Calu3 (cell line): ENCODE measurements around the gene OTOGL. TPM values are rescaled to one million over a fixed set of nuclear protein-coding genes. Genes with fewer than 3 reads are reported as not detected.

Experiments used
- BruUV-seq: library from RNA; stranded (reverse); fragments of 400-500 nt; replicated peaks from 2 replicates; lab custom pipeline; 2021; lab: Mats Ljungman, UMichigan
- CTCF ChIA-PET: fragments of 300-600 bp; sonication (Branson Sonifier 250); formaldehyde crosslinking; loops from one replicate; lab custom pipeline; 2022; ENCODE audit warnings: antibody characterized with exemption; lab: Charles Lee
- DNase-seq: peaks from one replicate; pipeline ENCODE4 v3.0.0; 2022
- H3K27ac Mint-ChIP-seq: one replicate; pipeline ENCODE4 v1.8.0; 2022; ENCODE audit warnings: mixed read lengths; ENCODE audit not compliant: unreplicated experiment
- H3K27me3 Mint-ChIP-seq: one replicate; pipeline ENCODE4 v1.8.0; 2022; ENCODE audit warnings: mixed read lengths; ENCODE audit not compliant: unreplicated experiment
- H3K36me3 Mint-ChIP-seq: one replicate; pipeline ENCODE4 v1.8.0; 2022; ENCODE audit warnings: mild to moderate bottlenecking, moderate library complexity, mixed read lengths; ENCODE audit not compliant: insufficient read depth, unreplicated experiment
- H3K4me1 Mint-ChIP-seq: one replicate; pipeline ENCODE4 v1.8.0; 2022; ENCODE audit warnings: mild to moderate bottlenecking, low read depth, mixed read lengths; ENCODE audit not compliant: unreplicated experiment
- H3K4me3 Mint-ChIP-seq: one replicate; pipeline ENCODE4 v1.8.0; 2022; ENCODE audit warnings: mild to moderate bottlenecking, low read depth, moderate library complexity, mixed read lengths; ENCODE audit not compliant: unreplicated experiment
- H3K9me3 Mint-ChIP-seq: one replicate; pipeline ENCODE4 v1.8.0; 2022; ENCODE audit warnings: low read depth, mixed read lengths; ENCODE audit not compliant: unreplicated experiment
- intact Hi-C: fragments of 100-400 bp; cut with micrococcal nuclease; formaldehyde crosslinking; loops from one replicate; pipeline ENCODE4 v1.10.0; 2022; ENCODE audit not compliant: unreplicated experiment
- total RNA-seq: library from RNA; stranded (reverse); gene quantifications from 2 replicates; pipeline ENCODE4 v1.2.3, GENCODE V29; 2022
- TF ChIP-seq, protein P1 (sequence below): fragments of 200-600 bp; IDR thresholded peaks from one replicate; pipeline ENCODE4 v1.8.0; 2022; ENCODE audit warnings: antibody characterized with exemption; ENCODE audit not compliant: unreplicated experiment

OTOGL gene
- total RNA-seq, 1 experiment from 2014 or later: 0.09 TPM

DNA sequence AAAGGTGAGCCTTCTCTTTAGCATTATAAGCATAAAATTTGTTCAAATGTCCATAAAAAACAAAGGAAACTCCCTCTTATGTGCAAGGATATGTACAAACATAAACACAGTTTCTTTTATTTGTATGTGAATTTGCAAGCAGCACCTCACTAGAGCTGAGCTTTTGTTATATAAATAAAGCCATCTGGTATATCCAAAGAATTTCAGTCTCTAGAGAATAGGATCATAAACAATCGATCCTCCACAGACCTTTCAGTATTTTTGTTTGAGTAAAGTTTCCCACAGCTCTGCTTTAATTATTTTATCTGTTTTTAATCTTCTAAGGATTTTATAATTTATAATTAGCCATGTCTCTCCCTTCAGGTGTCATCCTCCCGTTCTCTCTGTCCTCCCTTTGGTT, 89.2 kb downstream of the OTOGL start:
- CTCF ChIA-PET: no interaction called here
- Mint-ChIP-seq H3K27me3 (no peaks in the 10 kb centered on the region), H3K9me3 (no peaks in the 10 kb centered on the region), H3K4me1 (no peaks in the 10 kb centered on the region), H3K36me3 (no peaks in the 10 kb centered on the region), H3K27ac (no peak overlapping the region), H3K4me3 (no peak overlapping the region)
- intact Hi-C loops: loop anchor here (5.0 kb wide), 1 partner anchor 631 kb away; no protein-coding TSS in a partner anchor
- no peak for DNase-seq
- no TSS peak for BruUV-seq
- TF ChIP-seq, protein P1, sequence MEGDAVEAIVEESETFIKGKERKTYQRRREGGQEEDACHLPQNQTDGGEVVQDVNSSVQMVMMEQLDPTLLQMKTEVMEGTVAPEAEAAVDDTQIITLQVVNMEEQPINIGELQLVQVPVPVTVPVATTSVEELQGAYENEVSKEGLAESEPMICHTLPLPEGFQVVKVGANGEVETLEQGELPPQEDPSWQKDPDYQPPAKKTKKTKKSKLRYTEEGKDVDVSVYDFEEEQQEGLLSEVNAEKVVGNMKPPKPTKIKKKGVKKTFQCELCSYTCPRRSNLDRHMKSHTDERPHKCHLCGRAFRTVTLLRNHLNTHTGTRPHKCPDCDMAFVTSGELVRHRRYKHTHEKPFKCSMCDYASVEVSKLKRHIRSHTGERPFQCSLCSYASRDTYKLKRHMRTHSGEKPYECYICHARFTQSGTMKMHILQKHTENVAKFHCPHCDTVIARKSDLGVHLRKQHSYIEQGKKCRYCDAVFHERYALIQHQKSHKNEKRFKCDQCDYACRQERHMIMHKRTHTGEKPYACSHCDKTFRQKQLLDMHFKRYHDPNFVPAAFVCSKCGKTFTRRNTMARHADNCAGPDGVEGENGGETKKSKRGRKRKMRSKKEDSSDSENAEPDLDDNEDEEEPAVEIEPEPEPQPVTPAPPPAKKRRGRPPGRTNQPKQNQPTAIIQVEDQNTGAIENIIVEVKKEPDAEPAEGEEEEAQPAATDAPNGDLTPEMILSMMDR: no peak

DNA sequence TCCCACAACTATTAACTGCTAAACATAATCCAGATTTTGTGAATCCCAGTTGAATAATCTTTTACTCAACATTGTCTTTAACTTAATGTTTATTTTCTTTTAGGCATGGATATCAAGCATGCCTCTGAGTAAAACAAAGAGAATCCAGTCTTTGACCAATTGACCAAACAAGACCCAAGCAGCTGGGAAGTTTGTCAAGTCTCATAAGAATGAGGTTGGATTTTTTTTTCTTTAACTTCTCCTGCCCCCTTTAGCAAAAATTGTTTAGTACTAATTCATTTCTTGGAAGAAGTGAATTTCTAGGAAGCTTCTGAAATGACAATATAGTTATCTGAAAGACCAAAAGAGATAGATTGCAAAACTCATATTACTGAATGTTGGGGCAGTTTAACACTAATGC, 89.9 kb downstream of the OTOGL start:
- BruUV-seq: no TSS peak
- CTCF ChIA-PET: no interaction called here
- DNase-seq: no peak
- H3K4me1 Mint-ChIP-seq: no peaks in the 10 kb centered on the region
- no peaks in the 10 kb centered on the region for H3K9me3 Mint-ChIP-seq
- intact Hi-C loops: loop anchor here (5.0 kb wide), 1 partner anchor 632 kb away; no protein-coding TSS in a partner anchor
- TF ChIP-seq, protein P1: no peak
- H3K36me3 Mint-ChIP-seq: no peaks in the 10 kb centered on the region
- H3K4me3 Mint-ChIP-seq: no peak overlapping the region
- H3K27me3 Mint-ChIP-seq: no peaks in the 10 kb centered on the region
- no peak overlapping the region for H3K27ac Mint-ChIP-seq

DNA sequence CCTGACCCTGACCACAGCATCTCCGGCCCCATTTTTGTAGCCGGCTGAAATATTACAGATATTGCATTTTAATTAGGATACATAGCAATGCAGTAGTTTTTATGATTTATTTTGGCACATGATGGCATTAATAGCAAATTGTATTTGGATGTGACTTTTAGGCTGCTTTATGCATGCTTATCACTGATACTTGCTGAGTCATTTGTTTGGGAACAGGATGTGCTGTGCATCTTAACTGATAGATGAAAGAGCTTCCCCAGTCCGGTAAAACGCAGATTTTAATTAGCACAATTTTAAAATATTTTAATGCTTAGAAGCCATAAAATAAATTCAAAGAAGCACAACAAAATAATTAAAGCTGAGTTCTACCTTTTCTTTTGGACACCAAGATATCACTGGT, 90.7 kb downstream of the OTOGL start:
- intact Hi-C loops: loop anchor here (10.0 kb wide), 1 partner anchor 215 kb away; no protein-coding TSS in a partner anchor
- Mint-ChIP-seq H3K9me3 (no peaks in the 10 kb centered on the region), H3K27me3 (no peaks in the 10 kb centered on the region), H3K36me3 (no peaks in the 10 kb centered on the region), H3K27ac (no peak overlapping the region), H3K4me1 (no peaks in the 10 kb centered on the region), H3K4me3 (no peak overlapping the region)
- no peak for DNase-seq
- TF ChIP-seq, protein P1: no peak
- BruUV-seq: no TSS peak
- CTCF ChIA-PET: no interaction called here

DNA sequence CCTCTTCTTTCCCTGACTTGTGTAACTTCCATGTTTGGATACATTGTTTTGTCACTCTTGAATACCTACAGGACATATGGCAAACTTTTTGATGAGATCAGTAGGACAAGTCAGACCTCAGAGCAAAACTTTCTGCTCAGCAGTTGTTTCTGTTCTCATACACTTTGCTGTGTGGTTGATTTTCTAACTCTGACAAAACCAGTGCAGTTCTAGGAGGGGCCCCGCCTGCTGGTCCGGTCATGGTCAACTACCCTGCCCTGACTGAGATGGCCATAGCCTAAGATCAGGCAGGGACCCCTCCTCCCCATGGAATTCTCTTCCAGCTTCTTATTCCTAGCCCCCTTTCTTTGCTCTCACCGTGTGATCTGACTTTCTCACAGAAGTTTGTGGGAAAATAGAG, 92.8 kb downstream of the OTOGL start:
- DNase-seq: no peak
- BruUV-seq: no TSS peak
- no peaks in the 10 kb centered on the region for H3K9me3 Mint-ChIP-seq
- H3K27ac Mint-ChIP-seq: no peak overlapping the region
- TF ChIP-seq, protein P1: no peak
- CTCF ChIA-PET: interaction anchor here (0.5 to 1.4 kb wide), 2 partner anchors 78 to 391 kb away, joined by 4 to 5 read pairs; no protein-coding TSS in a partner anchor
- H3K27me3 Mint-ChIP-seq: no peaks in the 10 kb centered on the region
- H3K36me3 Mint-ChIP-seq: no peaks in the 10 kb centered on the region
- intact Hi-C loops: loop anchor here (10.0 kb wide), 1 partner anchor 213 kb away; no protein-coding TSS in a partner anchor
- no peak overlapping the region for H3K4me3 Mint-ChIP-seq
- H3K4me1 Mint-ChIP-seq: no peaks in the 10 kb centered on the region
